Measurements from ENCODE around the gene ATP4B.

- no peak for TF ChIP-seq CTCF (conservative IDR thresholded peaks at IDR 0.05; ENCODE audit: low read depth, low read length)
- TF ChIP-seq EZH2 (IDR thresholded peaks at IDR 0.05; ENCODE audit: low read length, unreplicated experiment) = no peak
These were observed 3.8 kb downstream of the ATP4B start for GRCh38 chr13:113654175-113654560.
